Measurements from ENCODE around the gene TCF7L2. TPM values are rescaled to one million over a fixed set of nuclear protein-coding genes. Genes with fewer than 3 reads are reported as not detected.
A peak's percentile ranks its signal among the peaks of the same experiment; 100 is the strongest.

The TCF7L2 gene
- total and polyA plus RNA-seq, 4 donors: 9.1 to 32.3 (median 21.4) TPM

- no peak for DNase-seq
- Histone ChIP-seq H3K9me3 (ENCODE audit: control insufficient read depth in 4 of 4, insufficient read depth in 3 of 4, low read length in 3 of 4) (no peaks in the 10 kb centered on the region), H3K36me3 (ENCODE audit: control insufficient read depth in 4 of 4, insufficient read depth in 4 of 4, low read length in 4 of 4) (peaks cover 3 to 10% (median 7%) of the 10 kb centered on the region in 4 donors), H3K9ac (ENCODE audit: insufficient read depth in 1 of 2, low read length in 2 of 2) (no peak overlapping the region), H3K4me3 (no peak overlapping the region), H3K4me1 (ENCODE audit: control insufficient read depth in 5 of 5, insufficient read depth in 5 of 5, low read length in 5 of 5) (peaks cover 0 to 13% (median 4%) of the 10 kb centered on the region in 5 donors), H3K27ac (ENCODE audit: low read depth in 1 of 2, low read length in 1 of 2) (no peak overlapping the region), H3K27me3 (ENCODE audit: control insufficient read depth in 3 of 3, insufficient read depth in 3 of 3, low read length in 2 of 3) (no peaks in the 10 kb centered on the region)
- no peak for TF ChIP-seq CTCF (IDR thresholded peaks at IDR 0.05; ENCODE audit: control extremely low read depth, extremely low read depth)
- WGBS, 2 donors: 87 to 93% methylated on average over 4 of the region's 4 CpGs
- ATAC-seq (ENCODE audit: insufficient read depth, low FRiP score): no peak
Measured at GRCh38 chr10:113138937-113139585, 189.0 kb downstream of the TCF7L2 start.

- H3K36me3 ChIP-seq (ENCODE audit: control insufficient read depth in 4 of 4, insufficient read depth in 4 of 4, low read length in 4 of 4): peaks cover 6 to 15% (median 7%) of the 10 kb centered on the region in 4 donors
- H3K27me3 ChIP-seq (ENCODE audit: control insufficient read depth in 3 of 3, insufficient read depth in 3 of 3, low read length in 2 of 3): no peaks in the 10 kb centered on the region
- 52 to 63% methylated on average over 2 of the region's 2 CpGs for WGBS, 2 donors
- DNase-seq: peak in 2 of 3 donors; percentile 45 to 57
- ATAC-seq (ENCODE audit: insufficient read depth, low FRiP score): no peak
- no peak overlapping the region for H3K4me3 ChIP-seq
- H3K9ac ChIP-seq (ENCODE audit: insufficient read depth in 1 of 2, low read length in 2 of 2): no peak overlapping the region
- H3K9me3 ChIP-seq (ENCODE audit: control insufficient read depth in 4 of 4, insufficient read depth in 3 of 4, low read length in 3 of 4): no peaks in the 10 kb centered on the region
- no peak overlapping the region for H3K27ac ChIP-seq (ENCODE audit: low read depth in 1 of 2, low read length in 1 of 2)
- no peak for TF ChIP-seq CTCF (IDR thresholded peaks at IDR 0.05; ENCODE audit: control extremely low read depth, extremely low read depth)
- H3K4me1 ChIP-seq (ENCODE audit: control insufficient read depth in 5 of 5, insufficient read depth in 5 of 5, low read length in 5 of 5): peaks cover 0 to 13% (median 4%) of the 10 kb centered on the region in 5 donors
Measured at GRCh38 chr10:113139699-113140098, 189.7 kb downstream of the TCF7L2 start.

GRCh38 chr10:113140143-113141011, 190.3 kb downstream of the TCF7L2 start:
- no peak overlapping the region for H3K27ac ChIP-seq (ENCODE audit: low read depth in 1 of 2, low read length in 1 of 2)
- WGBS, 2 donors: 93 to 96% methylated on average over 10 of the region's 10 CpGs
- TF ChIP-seq CTCF (IDR thresholded peaks at IDR 0.05; ENCODE audit: control extremely low read depth, extremely low read depth): no peak
- no peak overlapping the region for H3K4me3 ChIP-seq
- DNase-seq (no peak), ATAC-seq (ENCODE audit: insufficient read depth, low FRiP score) (no peak)
- peaks cover 0 to 10% (median 4%) of the 10 kb centered on the region in 5 donors for H3K4me1 ChIP-seq (ENCODE audit: control insufficient read depth in 5 of 5, insufficient read depth in 5 of 5, low read length in 5 of 5)
- H3K36me3 ChIP-seq (ENCODE audit: control insufficient read depth in 4 of 4, insufficient read depth in 4 of 4, low read length in 4 of 4): peaks cover 6 to 15% (median 7%) of the 10 kb centered on the region in 4 donors
- no peaks in the 10 kb centered on the region for H3K9me3 ChIP-seq (ENCODE audit: control insufficient read depth in 4 of 4, insufficient read depth in 3 of 4, low read length in 3 of 4)
- no peak overlapping the region for H3K9ac ChIP-seq (ENCODE audit: insufficient read depth in 1 of 2, low read length in 2 of 2)
- H3K27me3 ChIP-seq (ENCODE audit: control insufficient read depth in 3 of 3, insufficient read depth in 3 of 3, low read length in 2 of 3): no peaks in the 10 kb centered on the region
